ENCODE measurements around the gene OLA1.

- TF ChIP-seq ZFP36 (IDR thresholded peaks at IDR 0.05; ENCODE audit: borderline replicate concordance, partially characterized antibody): no peak
- TF ChIP-seq POLR2A (IDR thresholded peaks at IDR 0.05; ENCODE audit: low read length): no peak
- no peak for TF ChIP-seq CEBPB (IDR thresholded peaks at IDR 0.05)
- TF ChIP-seq, protein P1, sequence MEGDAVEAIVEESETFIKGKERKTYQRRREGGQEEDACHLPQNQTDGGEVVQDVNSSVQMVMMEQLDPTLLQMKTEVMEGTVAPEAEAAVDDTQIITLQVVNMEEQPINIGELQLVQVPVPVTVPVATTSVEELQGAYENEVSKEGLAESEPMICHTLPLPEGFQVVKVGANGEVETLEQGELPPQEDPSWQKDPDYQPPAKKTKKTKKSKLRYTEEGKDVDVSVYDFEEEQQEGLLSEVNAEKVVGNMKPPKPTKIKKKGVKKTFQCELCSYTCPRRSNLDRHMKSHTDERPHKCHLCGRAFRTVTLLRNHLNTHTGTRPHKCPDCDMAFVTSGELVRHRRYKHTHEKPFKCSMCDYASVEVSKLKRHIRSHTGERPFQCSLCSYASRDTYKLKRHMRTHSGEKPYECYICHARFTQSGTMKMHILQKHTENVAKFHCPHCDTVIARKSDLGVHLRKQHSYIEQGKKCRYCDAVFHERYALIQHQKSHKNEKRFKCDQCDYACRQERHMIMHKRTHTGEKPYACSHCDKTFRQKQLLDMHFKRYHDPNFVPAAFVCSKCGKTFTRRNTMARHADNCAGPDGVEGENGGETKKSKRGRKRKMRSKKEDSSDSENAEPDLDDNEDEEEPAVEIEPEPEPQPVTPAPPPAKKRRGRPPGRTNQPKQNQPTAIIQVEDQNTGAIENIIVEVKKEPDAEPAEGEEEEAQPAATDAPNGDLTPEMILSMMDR (IDR thresholded peaks at IDR 0.05): no peak
- TF ChIP-seq RAD21 (conservative IDR thresholded peaks at IDR 0.05 in 1 of 2, IDR thresholded peaks at IDR 0.05 in 1 of 2): no peak
Measured at GRCh38 chr2:174209325-174209724, 39.0 kb downstream of the OLA1 start.

Measured in A549 (cell line).